SH-SY5Y (cell line): ENCODE measurements around the gene CTBP2.

Experiments used
- GATA2 ChIP-seq: IDR thresholded peaks from 2 replicates; pipeline ENCODE4 v1.6.1; 2011; ENCODE audit warnings: mild to moderate bottlenecking, low read depth, low read length
- GATA3 ChIP-seq: IDR thresholded peaks from 2 replicates; pipeline ENCODE4 v1.6.1; 2011; ENCODE audit warnings: low read depth, mild to moderate bottlenecking, low read length, moderate library complexity

DNA sequence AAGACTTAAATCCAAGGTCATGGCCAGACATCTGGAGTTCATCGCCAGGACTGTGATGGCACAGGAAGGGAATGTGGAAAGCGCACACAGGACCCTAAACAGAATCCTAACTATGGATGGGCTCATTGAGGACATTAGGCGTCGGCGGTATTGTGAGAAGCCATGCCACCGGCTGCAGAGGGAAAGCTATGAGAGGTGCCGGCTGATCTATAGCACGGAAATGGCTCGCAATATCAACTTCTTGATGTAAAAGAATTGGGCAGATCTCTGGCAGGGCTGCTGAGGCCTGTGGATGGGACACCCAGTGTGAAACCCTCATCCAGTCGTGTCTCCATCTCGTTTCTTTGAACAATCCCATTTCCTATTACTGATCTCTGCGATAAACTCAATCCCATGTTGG, 6.3 kb upstream of the CTBP2 start:
- TF ChIP-seq GATA3 = no peak
- no peak for TF ChIP-seq GATA2
